Endometrial microvascular endothelial cells (primary cell): ENCODE data around the gene RBKS. TPM values are rescaled to one million over a fixed set of nuclear protein-coding genes. Genes with fewer than 3 reads are reported as not detected.

Experiments
- in situ Hi-C: cut with HindIII; loops from 2 replicates; pipeline ENCODE4 v1.10.0; 2017; ENCODE audit warnings: low sequenced_read_pairs, low pct_unique_long_range_greater_than_20kb; ENCODE audit errors: inconsistent ontology term
- total RNA-seq: library from RNA; depleted of rRNA; stranded (reverse); fragments of >200 nt; gene quantifications from one replicate; pipeline ENCODE4 v1.2.3, GENCODE V29; 2015; ENCODE audit errors: inconsistent ontology term

RBKS gene
- total RNA-seq, 1 donor from 2014 or later: 8.5 TPM

DNA sequence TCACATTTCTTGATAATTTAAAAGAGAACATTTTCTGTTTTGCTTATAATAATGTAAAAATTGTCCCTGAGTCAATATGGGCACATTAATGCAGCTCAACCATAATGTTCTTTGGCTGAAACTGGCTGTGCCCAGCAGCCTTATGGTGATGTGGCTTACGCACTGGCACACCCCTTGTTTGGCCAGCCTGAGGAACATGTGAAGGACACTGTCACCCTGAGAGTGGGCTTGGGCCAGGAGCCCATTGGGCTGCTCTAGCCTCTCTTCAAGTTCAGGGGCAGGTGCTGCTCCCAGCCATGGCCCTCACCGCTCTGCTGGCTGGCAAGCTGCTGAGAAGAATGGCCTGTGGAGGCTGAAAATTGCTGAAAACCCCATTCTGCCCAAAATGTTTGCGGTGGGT lies 81.2 kb downstream of the RBKS start:
- in situ Hi-C loops: no loop called here

DNA sequence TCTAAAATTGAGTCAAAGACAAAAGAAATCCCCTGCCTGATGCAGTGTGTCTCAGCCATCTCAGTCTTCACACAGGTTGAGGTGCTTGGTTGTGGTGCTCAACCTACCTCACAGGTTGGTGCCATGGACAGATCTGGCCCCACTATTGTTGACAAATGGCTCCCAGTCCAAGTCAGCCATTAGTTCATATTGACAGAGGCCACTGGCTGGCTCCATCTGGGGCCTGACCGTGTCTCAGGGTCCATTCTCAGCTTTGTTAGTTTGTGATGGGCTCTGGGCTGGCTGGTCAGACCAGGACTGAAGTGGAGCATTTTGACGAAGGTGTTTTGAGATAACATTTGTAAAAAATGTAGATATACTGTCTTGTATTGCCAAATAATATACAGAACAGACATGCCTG lies 81.8 kb downstream of the RBKS start:
- in situ Hi-C loops: no loop called here

DNA sequence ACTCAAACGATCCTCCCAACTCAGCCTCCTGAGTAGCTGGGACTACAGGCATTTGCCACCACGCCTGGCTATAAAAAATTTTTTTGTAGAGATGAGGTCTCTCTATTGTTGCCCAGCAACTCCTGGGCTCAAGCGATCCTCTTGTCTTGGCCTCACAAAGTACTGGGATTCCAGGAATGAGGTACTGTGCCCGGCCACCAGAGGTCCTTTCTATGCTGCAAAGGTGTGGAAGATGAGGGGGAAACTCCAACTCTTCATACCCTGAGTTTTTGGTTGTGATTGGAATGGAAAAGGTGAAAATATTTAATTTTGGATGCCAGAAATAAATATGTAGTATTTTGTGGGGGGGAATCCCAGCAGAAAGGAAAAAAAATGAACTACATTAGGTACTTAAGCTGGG lies 82.7 kb downstream of the RBKS start:
- in situ Hi-C loops: no loop called here

DNA sequence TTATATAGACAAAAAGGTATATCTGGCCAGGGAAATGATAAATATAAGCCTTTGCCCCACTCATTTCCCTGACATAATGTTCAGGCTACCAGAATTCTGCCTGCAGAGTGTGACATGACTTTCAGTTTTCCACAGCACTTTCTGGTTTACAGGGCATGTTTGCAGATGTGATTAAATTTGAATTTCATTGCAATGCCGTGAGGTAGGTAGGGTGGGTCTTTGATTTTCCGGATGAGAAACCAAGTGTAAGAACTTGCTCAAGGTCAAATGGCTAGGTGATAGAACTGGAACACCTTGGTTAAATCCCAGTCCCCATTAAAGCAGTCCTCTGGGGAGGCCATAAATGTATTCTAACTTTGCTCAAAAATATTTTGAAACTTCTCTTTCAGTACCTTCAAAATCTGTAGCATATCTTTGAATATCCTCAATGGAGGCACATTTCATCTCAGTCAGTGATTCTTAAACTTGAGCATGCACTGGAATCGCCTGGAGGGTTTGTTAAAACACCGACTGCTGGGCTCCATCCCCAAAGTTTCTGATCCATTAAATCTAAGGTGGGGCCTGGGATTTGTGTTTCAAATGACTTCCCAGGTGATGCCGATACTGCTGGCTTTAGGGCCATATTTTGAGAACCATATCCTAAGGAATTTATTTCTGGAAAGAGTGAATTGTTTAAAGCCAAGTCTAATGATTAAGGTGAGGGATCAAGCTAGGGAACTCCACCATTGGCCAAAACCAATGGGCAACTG lies 83.7 kb downstream of the RBKS start:
- in situ Hi-C loops: no loop called here

DNA sequence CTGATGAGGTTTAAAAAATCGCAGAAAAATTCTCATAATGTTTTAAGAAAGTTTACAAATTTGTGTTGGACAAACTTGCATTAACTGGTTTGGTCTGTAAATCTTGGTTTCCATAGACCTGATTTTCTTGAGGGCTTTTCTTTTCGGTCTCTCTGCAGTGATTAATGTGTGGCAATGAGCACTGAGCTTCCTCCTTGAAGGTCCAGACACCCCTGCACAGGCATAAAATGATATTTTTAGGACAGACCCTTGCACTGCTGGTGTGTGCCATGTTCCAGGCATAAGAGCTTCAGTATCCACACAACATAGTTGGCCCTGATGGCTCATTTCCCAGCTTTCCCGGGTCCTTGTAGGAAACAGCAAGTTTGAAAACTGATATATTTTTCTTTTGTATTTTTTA lies 85.0 kb downstream of the RBKS start:
- in situ Hi-C loops: no loop called here

DNA sequence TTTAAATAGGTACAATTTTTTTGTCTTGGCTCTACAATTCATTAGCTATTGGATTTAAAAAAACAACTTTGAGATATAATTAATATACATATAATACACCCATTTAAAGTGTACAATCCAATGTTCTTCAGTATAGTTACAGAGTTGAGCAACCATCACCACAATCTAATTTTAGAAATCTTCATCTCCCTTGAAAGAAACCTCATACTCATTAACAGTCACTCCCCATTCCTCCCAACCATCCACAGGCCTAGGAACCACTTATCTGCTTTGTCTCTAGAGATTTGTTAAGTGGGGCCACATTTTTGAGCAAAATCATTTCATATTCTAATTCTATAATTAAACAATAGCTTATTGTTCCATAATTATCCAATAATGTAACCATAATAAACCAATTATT lies 86.0 kb downstream of the RBKS start:
- in situ Hi-C loops: no loop called here

DNA sequence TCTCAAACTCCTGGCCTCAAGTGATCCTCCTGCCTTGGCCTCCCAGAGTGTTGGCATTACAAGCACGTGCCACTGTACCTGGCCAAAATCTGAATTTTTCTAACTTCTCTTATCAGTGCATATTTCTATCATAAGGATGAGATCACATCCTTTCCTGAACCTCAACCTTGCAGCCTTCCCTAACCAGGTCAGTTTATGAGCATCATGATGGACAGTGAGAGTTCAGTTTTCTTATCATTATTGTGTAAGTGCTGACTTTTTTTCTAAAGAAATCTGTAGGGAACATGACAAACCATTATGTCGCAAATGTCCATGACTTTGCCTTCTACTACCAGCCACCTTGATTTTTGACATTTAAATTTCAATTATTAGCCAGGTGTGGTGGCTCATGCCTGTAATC lies 87.1 kb downstream of the RBKS start:
- in situ Hi-C loops: no loop called here

DNA sequence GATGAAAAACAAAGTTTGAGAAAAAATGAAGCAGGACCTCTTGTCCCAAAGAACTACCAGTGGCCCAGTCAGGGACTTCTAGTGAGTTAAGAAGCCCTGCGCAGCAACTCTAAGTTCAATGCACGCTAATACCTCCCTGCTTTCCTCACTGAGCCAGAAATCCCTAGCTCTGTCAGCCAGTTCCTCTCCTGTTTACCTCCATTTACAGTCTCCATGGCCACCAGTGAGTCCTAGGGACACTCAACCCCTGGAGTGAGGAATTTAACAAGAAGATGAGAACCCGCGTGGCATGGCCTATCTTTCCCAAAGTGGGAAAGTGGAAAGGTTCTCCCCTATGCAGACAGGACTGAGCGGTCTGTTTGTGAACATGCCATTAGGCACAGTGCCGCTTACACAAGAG lies 87.6 kb downstream of the RBKS start:
- in situ Hi-C loops: no loop called here

DNA sequence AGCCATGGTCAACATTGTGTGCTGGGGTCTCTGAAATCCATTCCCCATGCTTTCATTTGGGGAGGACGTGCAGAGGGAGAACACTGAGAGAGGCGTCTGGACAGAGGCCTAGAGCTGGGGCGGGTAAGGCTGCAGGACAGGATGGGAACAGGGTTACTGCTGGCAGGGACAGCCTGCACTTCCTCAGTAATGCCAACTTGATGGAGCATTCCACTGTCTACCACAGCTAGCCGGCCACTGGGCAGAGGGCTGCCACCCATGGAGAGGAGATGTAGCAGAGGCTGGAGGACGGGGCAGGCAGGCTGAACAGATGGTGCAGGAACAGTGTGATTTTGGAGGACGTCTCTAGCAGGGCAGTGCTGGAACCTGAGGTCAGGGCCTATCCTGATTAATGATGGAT lies 89.3 kb downstream of the RBKS start:
- in situ Hi-C loops: no loop called here

DNA sequence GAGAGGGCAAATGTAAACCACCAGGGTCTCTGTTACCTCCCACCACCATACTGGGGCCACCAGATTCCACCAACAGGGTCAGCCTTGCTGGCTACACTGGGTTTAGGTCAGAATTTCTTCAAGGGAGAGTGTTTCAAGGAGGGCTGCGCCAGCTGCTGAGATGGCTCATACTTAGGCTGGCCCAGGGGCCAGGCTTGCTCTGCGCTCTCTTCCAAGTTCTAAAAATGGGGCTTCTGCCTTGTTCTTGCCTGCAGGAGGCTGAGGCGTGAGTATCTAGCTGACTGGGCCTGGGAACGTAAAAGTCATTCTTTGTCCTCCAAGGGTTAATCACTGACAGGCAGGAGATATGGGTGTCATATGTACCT lies 90.6 kb downstream of the RBKS start:
- in situ Hi-C loops: no loop called here

DNA sequence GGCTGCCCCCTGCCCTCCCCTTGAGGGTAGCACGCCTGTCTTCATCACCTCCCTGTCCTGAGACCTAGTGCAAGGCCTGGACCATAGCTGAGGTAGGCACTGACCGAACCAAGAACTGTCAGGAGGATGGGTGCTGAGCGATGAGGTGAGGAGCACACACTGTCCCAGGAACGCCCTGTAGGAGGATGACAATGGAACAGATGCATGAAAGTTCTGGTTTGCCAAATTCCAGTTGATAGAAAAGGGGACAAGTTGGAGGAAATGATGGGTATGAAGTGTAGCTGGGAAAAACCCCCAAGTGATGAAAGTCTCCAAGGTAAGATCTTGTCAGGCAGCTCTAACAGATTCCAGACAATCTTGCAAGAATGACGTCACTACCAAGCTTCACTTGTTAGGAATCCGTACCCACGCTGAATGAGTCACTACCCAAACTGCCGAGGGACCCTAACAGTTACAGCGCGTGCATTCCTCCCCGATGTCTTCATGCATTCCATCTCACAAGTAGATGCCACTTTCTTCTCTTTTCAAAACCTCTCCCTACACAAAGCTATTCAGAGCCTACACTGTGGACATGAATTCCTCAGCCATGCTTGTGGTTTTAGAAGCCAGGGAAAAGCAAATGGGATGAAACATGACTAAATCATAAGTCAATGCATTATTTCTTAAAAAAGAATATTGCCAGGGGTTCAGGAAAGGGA lies 91.1 kb downstream of the RBKS start:
- in situ Hi-C loops: no loop called here

DNA sequence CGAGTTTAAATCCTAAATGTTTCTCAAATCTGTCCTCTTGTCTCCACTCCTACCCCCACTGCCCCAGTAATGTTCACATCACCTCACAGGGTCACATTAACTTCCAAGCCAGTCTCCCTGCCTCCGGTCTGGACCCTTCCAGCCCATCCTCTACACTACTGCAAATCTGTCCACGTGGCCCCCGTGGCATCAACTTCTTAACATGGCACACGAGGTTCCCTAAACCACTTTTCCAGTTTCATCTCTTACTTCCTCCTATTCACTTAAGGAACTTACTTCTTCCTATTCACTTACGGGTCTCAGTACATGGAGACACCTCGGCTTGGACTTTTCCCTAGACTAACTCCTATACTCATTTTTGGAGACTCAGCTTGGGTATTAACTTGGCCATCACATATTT lies 91.7 kb downstream of the RBKS start:
- in situ Hi-C loops: no loop called here

DNA sequence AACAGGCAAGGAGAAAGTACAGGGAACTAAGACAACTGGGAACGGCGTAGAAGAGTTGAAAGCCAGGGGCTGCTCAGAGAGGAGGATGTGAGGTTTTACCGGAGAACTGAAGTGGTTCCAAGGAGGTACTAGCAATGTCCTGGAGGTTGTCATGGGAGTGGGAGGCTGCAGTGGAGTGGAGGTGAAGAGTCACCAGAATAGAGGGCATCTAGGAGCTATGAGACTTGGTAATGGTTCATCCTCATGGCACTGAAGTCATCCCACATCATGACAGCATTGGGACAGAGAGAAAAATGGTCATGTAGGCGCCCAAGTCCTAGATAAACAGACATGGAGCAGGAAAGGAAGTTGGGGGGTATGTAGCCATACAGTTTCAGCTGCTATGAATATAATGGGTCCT lies 92.3 kb downstream of the RBKS start:
- in situ Hi-C loops: no loop called here

DNA sequence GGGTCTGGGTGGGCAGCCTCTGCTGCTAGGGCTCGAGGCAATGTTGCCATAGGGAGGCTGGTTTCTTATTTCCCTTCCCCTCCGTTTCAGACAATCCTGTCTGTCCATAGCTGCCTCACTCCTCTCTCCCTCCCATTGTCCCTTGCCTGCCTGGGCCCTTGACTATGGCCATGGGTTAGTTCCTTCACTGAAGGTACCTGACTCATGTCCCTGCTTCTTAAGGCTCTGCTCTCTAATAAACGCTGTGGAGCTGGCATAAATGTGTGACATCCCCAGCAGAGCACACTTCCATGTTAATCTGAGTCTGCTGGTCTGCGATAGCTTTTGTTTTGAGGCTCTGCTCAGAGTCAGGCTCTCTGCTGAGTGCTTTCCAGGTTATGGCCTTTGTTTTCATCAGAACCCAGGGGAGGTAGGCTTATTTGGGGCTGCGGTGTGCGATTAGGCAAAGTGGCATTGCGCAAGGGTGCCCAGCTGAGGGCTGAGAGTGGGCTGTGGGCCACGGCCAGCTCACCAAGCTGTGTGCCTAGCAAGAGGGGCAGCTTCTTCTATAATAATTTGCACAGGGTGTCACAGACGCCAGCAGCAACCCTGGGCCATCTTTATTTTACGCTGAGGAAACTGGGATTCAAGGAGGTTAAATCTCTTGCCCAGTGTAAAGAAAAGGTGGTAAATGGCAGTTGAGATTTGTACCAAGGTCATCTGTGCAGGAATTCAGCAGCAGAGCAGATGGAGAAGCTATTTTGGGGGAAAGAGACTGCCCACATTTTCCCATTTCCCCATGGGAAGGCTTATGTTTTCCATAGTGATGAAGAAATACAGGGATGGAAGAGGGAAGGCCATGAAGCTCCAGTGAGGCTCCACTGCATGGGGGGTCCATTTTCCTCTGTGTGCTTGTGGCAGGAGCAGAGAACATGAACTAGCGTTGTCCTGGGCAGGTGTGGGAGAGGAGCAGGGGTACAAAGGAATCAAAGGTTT lies 93.1 kb downstream of the RBKS start:
- in situ Hi-C loops: no loop called here

DNA sequence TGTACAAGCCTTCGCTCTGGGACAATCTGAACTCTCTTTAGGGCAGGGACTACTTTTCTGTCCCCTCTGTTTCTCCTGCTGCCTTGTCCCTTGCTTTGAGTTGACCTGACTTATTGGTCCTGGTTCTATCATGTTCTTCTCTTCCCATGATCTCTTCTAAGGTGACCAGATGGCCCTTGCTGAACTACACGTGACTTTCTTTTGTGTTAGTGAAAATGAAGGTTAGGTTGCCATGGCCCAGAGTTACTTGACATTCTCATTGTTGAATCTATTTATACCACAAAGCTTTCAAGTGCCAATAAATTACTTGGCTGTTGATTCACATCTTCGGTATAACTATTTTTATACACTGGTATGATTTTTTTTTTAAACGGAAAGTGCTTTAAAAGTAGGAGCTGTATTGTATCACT lies 94.3 kb downstream of the RBKS start:
- in situ Hi-C loops: no loop called here

DNA sequence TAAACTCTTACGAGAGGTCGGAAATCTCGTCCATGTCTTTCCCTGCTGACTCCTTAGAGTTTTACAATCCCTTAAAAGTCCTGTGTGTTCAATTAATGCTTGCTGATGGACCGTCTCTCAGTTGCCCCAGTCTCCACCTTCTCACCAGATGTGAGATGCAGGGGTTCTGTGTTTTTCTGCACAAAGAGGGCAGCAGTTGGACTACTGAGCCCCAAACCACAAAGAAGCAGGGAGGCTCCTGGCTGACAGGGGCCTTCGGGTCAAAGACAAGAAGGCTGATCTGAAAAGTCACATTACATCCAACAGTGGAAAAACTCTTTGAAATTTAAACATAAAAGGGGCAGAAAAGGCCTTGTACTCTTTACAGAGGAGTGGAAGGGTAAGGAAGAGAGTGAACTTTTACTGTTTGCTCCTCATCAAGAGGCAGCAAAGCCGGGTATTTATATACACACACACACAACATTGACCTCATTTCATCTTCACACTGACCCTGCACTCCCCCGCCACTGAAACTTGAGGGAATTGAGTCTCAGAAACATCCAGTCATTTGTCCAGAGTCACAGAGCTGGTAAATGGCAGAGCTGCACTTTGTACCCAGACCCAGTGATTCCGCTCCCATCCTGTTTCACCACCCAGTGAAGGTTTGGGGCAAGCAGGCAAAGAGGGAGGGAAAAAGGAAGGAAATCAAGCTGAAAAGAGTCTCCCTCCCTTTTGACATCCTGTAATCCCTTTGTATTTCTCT lies 94.9 kb downstream of the RBKS start:
- in situ Hi-C loops: no loop called here

DNA sequence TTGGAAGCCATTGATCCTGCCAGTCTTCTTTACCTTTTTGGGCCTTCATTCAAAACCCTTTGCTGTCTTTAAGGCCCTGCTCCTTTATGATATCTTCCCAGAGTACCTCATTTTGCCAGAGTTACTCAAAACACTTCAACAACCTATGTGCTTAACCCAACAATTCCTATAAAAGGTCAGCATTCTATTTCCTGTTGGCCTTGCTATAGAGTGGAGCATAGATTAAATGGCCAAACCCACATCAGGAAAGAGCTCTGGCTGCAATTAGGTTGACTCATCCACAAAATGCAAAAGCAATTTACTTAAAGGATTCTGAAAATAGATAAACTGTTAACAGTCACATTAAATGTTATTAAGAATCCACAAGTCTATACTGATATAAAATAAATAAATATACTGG lies 97.4 kb downstream of the RBKS start:
- in situ Hi-C loops: no loop called here

DNA sequence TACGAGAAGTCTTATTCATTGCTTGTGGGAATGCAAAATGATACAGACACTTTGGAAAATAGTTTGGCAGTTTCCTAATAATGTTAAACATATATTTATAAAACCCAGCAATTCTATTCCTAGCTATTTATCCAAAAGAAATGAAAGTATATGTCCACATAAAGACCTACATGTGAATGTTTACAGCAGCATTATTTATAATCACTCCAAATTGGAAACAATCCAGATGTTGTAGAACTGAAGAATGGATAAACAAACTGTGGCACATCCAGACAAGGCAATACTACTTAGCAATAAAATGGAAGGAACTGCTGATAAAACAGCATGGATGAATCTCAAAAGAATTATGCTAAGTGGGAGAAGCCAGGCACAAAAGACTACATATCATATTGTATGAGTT lies 99.4 kb downstream of the RBKS start:
- in situ Hi-C loops: no loop called here

DNA sequence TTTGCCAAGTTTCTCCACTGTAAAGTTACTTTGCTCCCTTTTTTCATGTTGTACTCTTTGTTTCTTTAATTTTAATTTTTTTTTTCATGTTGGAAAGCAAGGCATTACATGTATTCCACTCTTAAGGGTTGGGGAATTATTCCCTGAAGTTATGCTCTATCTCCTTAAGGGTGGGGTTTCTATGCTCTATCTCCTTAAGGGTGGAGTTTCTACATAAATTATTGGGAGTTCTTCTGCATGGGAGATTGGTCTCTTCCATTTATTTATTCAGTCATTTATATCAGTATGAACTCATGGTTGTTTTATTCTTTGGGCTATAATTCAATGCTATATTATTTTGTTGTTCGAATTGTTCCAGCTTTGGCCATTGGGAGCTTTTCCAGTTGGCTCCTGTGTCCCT lies 107.5 kb downstream of the RBKS start:
- in situ Hi-C loops: no loop called here
